OCI-LY7 (cell line): ENCODE measurements around the gene APBB2. TPM values are rescaled to one million over a fixed set of nuclear protein-coding genes. Genes with fewer than 3 reads are reported as not detected.

ENCODE experiments used
- BruUV-seq: library from RNA; stranded (reverse); fragments of 400-500 nt; replicated peaks from 2 replicates; lab custom pipeline; 2021; lab: Mats Ljungman, UMichigan
- CTCF ChIA-PET: fragments of 300-600 bp; sonication (Branson Sonifier 250); formaldehyde crosslinking; loops from one replicate; lab custom pipeline; 2022; ENCODE audit warnings: antibody characterized with exemption; ENCODE audit not compliant: unreplicated experiment; lab: Charles Lee
- POLR2A ChIA-PET: fragments of 300-600 bp; sonication (Branson Sonifier 250); formaldehyde crosslinking; loops from one replicate; lab custom pipeline; 2022; ENCODE audit warnings: antibody characterized with exemption; lab: Charles Lee
- DNase-seq: peaks from one replicate; pipeline ENCODE4 v3.0.0-alpha.2; 2015; ENCODE audit warnings: low spot score
- H2AFZ ChIP-seq: fragments of 200-600 bp; sonication (generic), shearing (Covaris generic); 2 replicates; pipeline ENCODE4 v1.6.1; 2014; ENCODE audit warnings: mild to moderate bottlenecking, antibody characterized with exemption, low read length, moderate library complexity
- H3K27ac ChIP-seq: fragments of 200-600 bp; sonication (generic); 2 replicates; pipeline ENCODE4 v1.5.1; 2014; ENCODE audit warnings: mixed run types, low read depth, mild to moderate bottlenecking, moderate library complexity, low read length, inconsistent platforms; ENCODE audit not compliant: poor library complexity, severe bottlenecking
- H3K36me3 ChIP-seq: fragments of 200-600 bp; sonication (generic); 2 replicates; pipeline ENCODE4 v1.6.1; 2014; ENCODE audit warnings: mild to moderate bottlenecking, antibody characterized with exemption, low read length, moderate library complexity, mixed read lengths; ENCODE audit not compliant: insufficient read depth
- H3K4me1 ChIP-seq: fragments of 200-600 bp; sonication (generic); 2 replicates; pipeline ENCODE4 v1.5.1; 2014; ENCODE audit warnings: mild to moderate bottlenecking, low read length; ENCODE audit not compliant: insufficient read depth, poor library complexity, severe bottlenecking
- H3K4me2 ChIP-seq: fragments of 200-600 bp; sonication (generic); 2 replicates; pipeline ENCODE4 v1.6.1; 2014; ENCODE audit warnings: mild to moderate bottlenecking, low read length
- H3K4me3 ChIP-seq: fragments of 200-600 bp; sonication (generic); 2 replicates; pipeline ENCODE4 v1.5.1; 2014; ENCODE audit warnings: mild to moderate bottlenecking, low read depth, low read length; ENCODE audit not compliant: poor library complexity, severe bottlenecking
- H3K79me2 ChIP-seq: fragments of 200-600 bp; sonication (generic); 2 replicates; pipeline ENCODE4 v1.6.1; 2016; ENCODE audit warnings: low read depth, mild to moderate bottlenecking, low read length, moderate library complexity, mixed read lengths; ENCODE audit not compliant: insufficient read depth
- H3K9me2 ChIP-seq: fragments of 200-600 bp; sonication (generic); 2 replicates; pipeline ENCODE4 v1.6.1; 2016; ENCODE audit warnings: mild to moderate bottlenecking, low read length, mixed read lengths; ENCODE audit not compliant: insufficient read depth
- H3K9me3 ChIP-seq: fragments of 200-600 bp; sonication (generic); 2 replicates; pipeline ENCODE4 v1.6.1; 2014; ENCODE audit warnings: mild to moderate bottlenecking, mixed run types, low read length, mixed read lengths
- H4K20me1 ChIP-seq: fragments of 200-600 bp; sonication (generic); 2 replicates; pipeline ENCODE4 v1.6.1; 2014; ENCODE audit warnings: mild to moderate bottlenecking, antibody characterized with exemption, low read length, moderate library complexity, mixed read lengths; ENCODE audit not compliant: insufficient read depth
- CTCF ChIP-seq: fragments of 200-600 bp; sonication (generic); conservative IDR thresholded peaks from 2 replicates; pipeline ENCODE4 v1.5.1; 2014; ENCODE audit warnings: mild to moderate bottlenecking, antibody characterized with exemption, low read length, moderate library complexity, mixed read lengths
- EZH2phosphoT487 ChIP-seq: fragments of 200-600 bp; sonication (generic); IDR thresholded peaks from 2 replicates; pipeline ENCODE4 v1.6.1; 2018; ENCODE audit warnings: low read depth, borderline replicate concordance, mild to moderate bottlenecking, mixed run types, antibody characterized with exemption, low read length, moderate library complexity, mixed read lengths
- intact Hi-C: fragments of 100-400 bp; cut with micrococcal nuclease; formaldehyde crosslinking; loops from one replicate; pipeline ENCODE4 v1.10.0; 2022; ENCODE audit not compliant: unreplicated experiment
- total RNA-seq, 2 experiments: library from RNA; depleted of rRNA in 1 of 2; stranded (reverse); fragments of >200 nt in 1 of 2; shearing (Covaris generic) in 1 of 2; gene quantifications; 2 replicates each; pipeline ENCODE4 v1.2.3, GENCODE V29; 2014 to 2022

APBB2 gene
- total RNA-seq, 2 experiments from 2014 or later, result 66.4 to 88.5 TPM

GRCh38 chr4:41205130-41205529 lies 9.2 kb downstream of the APBB2 start:
- CTCF ChIA-PET, result interaction anchor here (0.7 to 1.0 kb wide), 3 partner anchors 12 to 220 kb away, joined by 3 read pairs; no protein-coding TSS in a partner anchor

GRCh38 chr4:41204400-41204978 lies 9.9 kb downstream of the APBB2 start:
- CTCF ChIA-PET, result interaction anchor here (0.8 to 1.0 kb wide), 2 partner anchors 11 to 220 kb away, joined by 3 read pairs; no protein-coding TSS in a partner anchor
- no peak overlapping the region for H3K4me2 ChIP-seq
- intact Hi-C loops, result no loop called here

More at GRCh38 chr4:41205130-41205529, 9.2 kb downstream of the APBB2 start:
- no peak overlapping the region for H3K27ac ChIP-seq
- DNase-seq, result no peak
- no peaks in the 10 kb centered on the region for H3K9me2 ChIP-seq
- H2AFZ ChIP-seq, result no peak overlapping the region
- H3K4me3 ChIP-seq, result no peak overlapping the region
- H3K36me3 ChIP-seq, result no peaks in the 10 kb centered on the region
- TF ChIP-seq EZH2phosphoT487 (no peak), CTCF (no peak)
- POLR2A ChIA-PET, result interaction anchor here (0.5 to 1.5 kb wide), 11 partner anchors 12 to 316 kb away, joined by 3 to 8 read pairs (median 3); no protein-coding TSS in a partner anchor
- H3K4me2 ChIP-seq, result no peak overlapping the region
- intact Hi-C loops, result no loop called here
- H4K20me1 ChIP-seq, result peaks cover 14% of the 10 kb centered on the region; the same call in 1 of the 2 replicates
- BruUV-seq, result no TSS peak
- H3K4me1 ChIP-seq, result peaks cover 20% of the 10 kb centered on the region
- no peaks in the 10 kb centered on the region for H3K9me3 ChIP-seq
- H3K79me2 ChIP-seq, result peaks cover 76% of the 10 kb centered on the region

More at GRCh38 chr4:41204400-41204978, 9.9 kb downstream of the APBB2 start:
- DNase-seq, result no peak
- Histone ChIP-seq H3K79me2 (peaks cover 76% of the 10 kb centered on the region), H4K20me1 (peaks cover 18% of the 10 kb centered on the region; the same call in 1 of the 2 replicates), H3K36me3 (no peaks in the 10 kb centered on the region), H3K27ac (no peak overlapping the region), H3K9me2 (no peaks in the 10 kb centered on the region), H2AFZ (no peak overlapping the region), H3K4me3 (no peak overlapping the region), H3K4me1 (peaks cover 27% of the 10 kb centered on the region), H3K9me3 (no peaks in the 10 kb centered on the region)
- POLR2A ChIA-PET, result interaction anchor here (0.5 to 1.5 kb wide), 10 partner anchors 8 to 316 kb away, joined by 3 to 8 read pairs (median 3); no protein-coding TSS in a partner anchor
- no TSS peak for BruUV-seq
- TF ChIP-seq EZH2phosphoT487 (no peak), CTCF (no peak)
